Liver (tissue), 9 donors: Measurements from ENCODE around the gene ERP27. TPM values are rescaled to one million over a fixed set of nuclear protein-coding genes. Genes with fewer than 3 reads are reported as not detected.

Experiments
- DNase-seq: peaks from one replicate; pipeline ENCODE4 v3.0.0-alpha.2; 2017; ENCODE audit warnings: low spot score
- H3K27ac ChIP-seq, 2 donors: one replicate each; pipeline ENCODE4 v1.7.0; 2013; ENCODE audit warnings: inconsistent platforms in 2 of 2, low read length in 2 of 2, control low read depth in 1 of 2, low read depth in 1 of 2, mild to moderate bottlenecking in 1 of 2
- H3K27me3 ChIP-seq, 4 donors: one replicate each; pipeline versions ENCODE4 v1.6.1 to v1.7.0; 2013; ENCODE audit warnings: low read length in 3 of 4, inconsistent platforms in 1 of 4, mild to moderate bottlenecking in 1 of 4, moderate library complexity in 1 of 4; ENCODE audit not compliant: control insufficient read depth in 4 of 4, insufficient read depth in 4 of 4
- H3K36me3 ChIP-seq, 4 donors: one replicate each; pipeline versions ENCODE4 v1.6.1 to v1.7.0; 2013; ENCODE audit warnings: low read length in 3 of 4, mild to moderate bottlenecking in 3 of 4, low read depth in 1 of 4, moderate library complexity in 1 of 4; ENCODE audit not compliant: control insufficient read depth in 4 of 4, insufficient read depth in 3 of 4
- H3K4me1 ChIP-seq, 4 donors: one replicate each; pipeline versions ENCODE4 v1.6.1 to v1.7.0; 2013; ENCODE audit warnings: low read length in 3 of 4, mild to moderate bottlenecking in 3 of 4, moderate library complexity in 1 of 4; ENCODE audit not compliant: control insufficient read depth in 4 of 4, insufficient read depth in 4 of 4
- H3K4me3 ChIP-seq, 3 donors: one replicate each; pipeline versions ENCODE4 v1.6.1 to v1.7.0; 2013; ENCODE audit warnings: low read length in 3 of 3, control low read depth in 1 of 3, low read depth in 1 of 3, mild to moderate bottlenecking in 1 of 3
- H3K9ac ChIP-seq, 2 donors: one replicate each; pipeline ENCODE4 v1.7.0; 2013; ENCODE audit warnings: low read length in 2 of 2, mild to moderate bottlenecking in 2 of 2, moderate library complexity in 2 of 2, control low read depth in 1 of 2, low read depth in 1 of 2
- H3K9me3 ChIP-seq, 4 donors: one replicate each; pipeline versions ENCODE4 v1.6.1 to v1.7.0; 2013; ENCODE audit warnings: low read length in 3 of 4; ENCODE audit not compliant: control insufficient read depth in 4 of 4
- EGR1 ChIP-seq, 2 donors: IDR thresholded peaks; 2 replicates each; pipeline ENCODE4 v1.6.1; 2016 to 2018; ENCODE audit warnings: antibody characterized with exemption in 2 of 2, low read depth in 2 of 2
- FOXA2 ChIP-seq: IDR thresholded peaks from 2 replicates; pipeline ENCODE4 v1.6.1; 2016; ENCODE audit warnings: antibody characterized with exemption
- GABPA ChIP-seq, 2 donors: IDR thresholded peaks in 1 of 2; conservative IDR thresholded peaks in 1 of 2; 2 replicates each; pipeline ENCODE4 v1.6.1; 2016; ENCODE audit warnings: antibody characterized with exemption in 2 of 2, mild to moderate bottlenecking in 1 of 2, moderate library complexity in 1 of 2
- HNF4A ChIP-seq, 2 donors: conservative IDR thresholded peaks; 2 replicates each; pipeline ENCODE4 v1.6.1; 2016; ENCODE audit warnings: antibody characterized with exemption in 2 of 2, mild to moderate bottlenecking in 2 of 2
- HNF4G ChIP-seq: IDR thresholded peaks from 2 replicates; pipeline ENCODE4 v1.6.1; 2016; ENCODE audit warnings: antibody characterized with exemption
- JUND ChIP-seq, 2 donors: IDR thresholded peaks; 2 replicates each; pipeline ENCODE4 v1.6.1; 2016; ENCODE audit warnings: antibody characterized with exemption in 2 of 2
- NR2F2 ChIP-seq: IDR thresholded peaks from 2 replicates; pipeline ENCODE4 v1.6.1; 2016; ENCODE audit warnings: antibody characterized with exemption
- RAD21 ChIP-seq, 2 donors: IDR thresholded peaks; 2 replicates each; pipeline ENCODE4 v1.6.1; 2016; ENCODE audit warnings: antibody characterized with exemption in 2 of 2, mild to moderate bottlenecking in 2 of 2
- RXRA ChIP-seq, 2 donors: IDR thresholded peaks; 2 replicates each; pipeline ENCODE4 v1.6.1; 2017 to 2018; ENCODE audit warnings: antibody characterized with exemption in 2 of 2, mild to moderate bottlenecking in 1 of 2
- SP1 ChIP-seq: IDR thresholded peaks from 2 replicates; pipeline ENCODE4 v1.6.1; 2018; ENCODE audit warnings: antibody characterized with exemption, mild to moderate bottlenecking
- TAF1 ChIP-seq: conservative IDR thresholded peaks from 2 replicates; pipeline ENCODE4 v1.6.1; 2016; ENCODE audit warnings: antibody characterized with exemption, mild to moderate bottlenecking
- YY1 ChIP-seq: IDR thresholded peaks from 2 replicates; pipeline ENCODE4 v1.6.1; 2016; ENCODE audit warnings: antibody characterized with exemption, mild to moderate bottlenecking
- WGBS: extraction: QIAGEN DNeasy Blood & Tissue Kit; methylation state at CpG from one replicate; pipeline ENCODE4 v1.1.7; 2013; 5-methylcytosine and 5-hydroxymethylcytosine counted together
- polyA plus RNA-seq, 2 donors: library from polyadenylated mRNA; stranded (reverse) in 1 of 2; unstranded in 1 of 2; fragments of 200-250 nt in 1 of 2; fragments of >200 nt in 1 of 2; fragmentation: Nextera tagmentation in 1 of 2; extraction: Ambion mirVana in 1 of 2; gene quantifications; one replicate each; pipeline versions ENCODE4 v1.2.1 to v1.2.3, GENCODE V29; 2013 to 2015
- total RNA-seq, 2 donors: library from RNA; depleted of rRNA; stranded (reverse); fragments of >200 nt; gene quantifications; one replicate each; pipeline ENCODE4 v1.2.3, GENCODE V29; 2014
- TF ChIP-seq, protein P1 (sequence below): IDR thresholded peaks from 2 replicates; pipeline ENCODE4 v1.6.1; 2016; ENCODE audit warnings: antibody characterized with exemption
- TF ChIP-seq, protein P2 (sequence below): IDR thresholded peaks from 2 replicates; pipeline ENCODE4 v1.6.1; 2016; ENCODE audit warnings: antibody characterized with exemption
- TF ChIP-seq, protein P3 (sequence below): IDR thresholded peaks from 2 replicates; pipeline ENCODE4 v1.6.1; 2016; ENCODE audit warnings: antibody characterized with exemption, mild to moderate bottlenecking
- TF ChIP-seq, protein P4 (sequence below): IDR thresholded peaks from 2 replicates; pipeline ENCODE4 v1.6.1; 2016; ENCODE audit warnings: antibody characterized with exemption
- donor health status: healthy.
- donor health status: healthy.
- donor health status: healthy.
- donor health status: healthy.
- donor health status: healthy.

Gene ERP27
- total and polyA plus RNA-seq, 4 donors: 0.14 to 5.8 (median 0.51) TPM

DNA sequence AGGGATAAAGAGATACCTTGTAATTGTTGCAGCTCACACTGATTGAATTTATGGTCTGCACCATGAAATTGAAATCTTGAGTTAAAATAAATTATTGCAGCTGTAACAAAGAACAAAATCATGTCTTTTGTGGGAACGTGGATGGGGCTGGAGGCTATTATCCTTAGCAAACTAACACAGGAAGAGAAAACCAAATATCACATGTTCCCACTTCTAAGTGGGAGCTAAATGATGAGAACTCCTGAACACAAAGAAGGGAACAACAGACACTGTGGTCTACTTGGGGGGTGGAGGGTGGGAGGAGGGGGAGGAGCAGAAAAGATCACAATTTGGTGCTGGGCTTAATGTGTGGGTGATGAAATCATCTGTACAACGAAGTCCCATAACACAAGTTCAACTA, 22.6 kb downstream of the ERP27 start:
- TF ChIP-seq, protein P1, sequence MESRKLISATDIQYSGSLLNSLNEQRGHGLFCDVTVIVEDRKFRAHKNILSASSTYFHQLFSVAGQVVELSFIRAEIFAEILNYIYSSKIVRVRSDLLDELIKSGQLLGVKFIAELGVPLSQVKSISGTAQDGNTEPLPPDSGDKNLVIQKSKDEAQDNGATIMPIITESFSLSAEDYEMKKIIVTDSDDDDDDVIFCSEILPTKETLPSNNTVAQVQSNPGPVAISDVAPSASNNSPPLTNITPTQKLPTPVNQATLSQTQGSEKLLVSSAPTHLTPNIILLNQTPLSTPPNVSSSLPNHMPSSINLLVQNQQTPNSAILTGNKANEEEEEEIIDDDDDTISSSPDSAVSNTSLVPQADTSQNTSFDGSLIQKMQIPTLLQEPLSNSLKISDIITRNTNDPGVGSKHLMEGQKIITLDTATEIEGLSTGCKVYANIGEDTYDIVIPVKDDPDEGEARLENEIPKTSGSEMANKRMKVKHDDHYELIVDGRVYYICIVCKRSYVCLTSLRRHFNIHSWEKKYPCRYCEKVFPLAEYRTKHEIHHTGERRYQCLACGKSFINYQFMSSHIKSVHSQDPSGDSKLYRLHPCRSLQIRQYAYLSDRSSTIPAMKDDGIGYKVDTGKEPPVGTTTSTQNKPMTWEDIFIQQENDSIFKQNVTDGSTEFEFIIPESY: no peak
- Histone ChIP-seq H3K9ac (no peak overlapping the region), H3K27ac (no peak overlapping the region), H3K36me3 (peaks cover 0 to 2% (median 0%) of the 10 kb centered on the region in 4 donors), H3K4me1 (no peaks in the 10 kb centered on the region), H3K27me3 (no peaks in the 10 kb centered on the region), H3K9me3 (no peaks in the 10 kb centered on the region), H3K4me3 (no peak overlapping the region)
- no peak for DNase-seq
- 80% methylated on average over 2 of the region's 2 CpGs for whole genome bisulfite sequencing

DNA sequence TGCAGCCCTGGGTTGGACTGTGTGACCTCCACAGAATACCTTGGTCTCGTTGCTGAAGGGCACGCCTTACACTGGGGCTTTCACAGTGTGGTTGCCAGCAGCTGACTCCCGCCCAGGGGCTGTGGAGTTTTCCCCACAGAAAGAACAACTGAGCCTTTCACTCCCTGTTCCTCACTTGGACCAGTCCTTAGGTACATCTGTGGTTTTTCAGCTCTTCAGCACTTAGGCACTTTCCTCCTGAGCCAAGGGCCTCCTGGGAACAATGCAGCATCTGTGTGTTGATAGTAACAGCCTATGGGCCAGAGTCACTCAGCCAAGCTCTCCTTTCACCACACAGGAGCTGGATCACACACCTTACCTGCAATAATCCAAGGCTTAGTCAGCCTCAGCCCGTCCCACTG, 25.0 kb downstream of the ERP27 start:
- H3K9ac ChIP-seq: no peak overlapping the region
- TF ChIP-seq, protein P2, sequence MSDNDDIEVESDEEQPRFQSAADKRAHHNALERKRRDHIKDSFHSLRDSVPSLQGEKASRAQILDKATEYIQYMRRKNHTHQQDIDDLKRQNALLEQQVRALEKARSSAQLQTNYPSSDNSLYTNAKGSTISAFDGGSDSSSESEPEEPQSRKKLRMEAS: no peak
- TF ChIP-seq YY1 (no peak), EGR1 (IDR thresholded peaks at IDR 0.05; ENCODE audit: low read depth in 2 of 2) (no peak), HNF4G (no peak), SP1 (no peak)
- 91% methylated on average over 4 of the region's 4 CpGs for WGBS
- H3K9me3 ChIP-seq: peaks cover 0 to 1% (median 0%) of the 10 kb centered on the region in 4 donors
- H3K4me3 ChIP-seq: no peak overlapping the region
- no peaks in the 10 kb centered on the region for H3K27me3 ChIP-seq
- no peak for DNase-seq
- no peak overlapping the region for H3K27ac ChIP-seq
- peaks cover 0 to 2% (median 0%) of the 10 kb centered on the region in 4 donors for H3K36me3 ChIP-seq
- H3K4me1 ChIP-seq: no peaks in the 10 kb centered on the region

DNA sequence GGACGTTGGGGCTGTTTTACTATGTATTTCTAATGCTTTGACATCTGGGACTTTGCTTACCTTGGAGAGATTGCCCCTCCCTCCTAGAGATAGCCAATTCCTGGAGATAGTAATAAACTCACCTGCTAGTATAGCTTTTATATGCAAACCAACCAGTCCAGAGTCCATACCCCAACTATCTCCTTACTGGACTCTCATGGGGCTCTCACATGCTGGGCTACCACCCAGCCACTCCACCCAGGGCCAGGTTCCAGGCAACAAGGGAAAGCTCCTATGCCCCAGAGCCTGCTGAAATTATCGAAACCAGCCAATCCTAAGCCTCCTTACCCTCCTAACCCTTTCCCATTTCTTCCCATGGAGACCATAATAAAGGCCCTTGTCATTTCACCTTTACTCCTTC, 27.2 kb downstream of the ERP27 start:
- Histone ChIP-seq H3K27me3 (no peaks in the 10 kb centered on the region), H3K36me3 (peaks cover 0 to 2% (median 0%) of the 10 kb centered on the region in 4 donors), H3K9ac (no peak overlapping the region), H3K9me3 (peaks cover 0 to 1% (median 0%) of the 10 kb centered on the region in 4 donors), H3K4me1 (no peaks in the 10 kb centered on the region), H3K27ac (no peak overlapping the region), H3K4me3 (no peak overlapping the region)
- 65% methylated on average over 2 of the region's 2 CpGs for WGBS
- no peak for DNase-seq
- TF ChIP-seq YY1: no peak
- TF ChIP-seq RXRA (IDR thresholded peaks at IDR 0.05): no peak
- TF ChIP-seq, protein P2: no peak
- no peak for TF ChIP-seq SP1
- TF ChIP-seq HNF4A (conservative IDR thresholded peaks at IDR 0.05): no peak
- TF ChIP-seq, protein P3, sequence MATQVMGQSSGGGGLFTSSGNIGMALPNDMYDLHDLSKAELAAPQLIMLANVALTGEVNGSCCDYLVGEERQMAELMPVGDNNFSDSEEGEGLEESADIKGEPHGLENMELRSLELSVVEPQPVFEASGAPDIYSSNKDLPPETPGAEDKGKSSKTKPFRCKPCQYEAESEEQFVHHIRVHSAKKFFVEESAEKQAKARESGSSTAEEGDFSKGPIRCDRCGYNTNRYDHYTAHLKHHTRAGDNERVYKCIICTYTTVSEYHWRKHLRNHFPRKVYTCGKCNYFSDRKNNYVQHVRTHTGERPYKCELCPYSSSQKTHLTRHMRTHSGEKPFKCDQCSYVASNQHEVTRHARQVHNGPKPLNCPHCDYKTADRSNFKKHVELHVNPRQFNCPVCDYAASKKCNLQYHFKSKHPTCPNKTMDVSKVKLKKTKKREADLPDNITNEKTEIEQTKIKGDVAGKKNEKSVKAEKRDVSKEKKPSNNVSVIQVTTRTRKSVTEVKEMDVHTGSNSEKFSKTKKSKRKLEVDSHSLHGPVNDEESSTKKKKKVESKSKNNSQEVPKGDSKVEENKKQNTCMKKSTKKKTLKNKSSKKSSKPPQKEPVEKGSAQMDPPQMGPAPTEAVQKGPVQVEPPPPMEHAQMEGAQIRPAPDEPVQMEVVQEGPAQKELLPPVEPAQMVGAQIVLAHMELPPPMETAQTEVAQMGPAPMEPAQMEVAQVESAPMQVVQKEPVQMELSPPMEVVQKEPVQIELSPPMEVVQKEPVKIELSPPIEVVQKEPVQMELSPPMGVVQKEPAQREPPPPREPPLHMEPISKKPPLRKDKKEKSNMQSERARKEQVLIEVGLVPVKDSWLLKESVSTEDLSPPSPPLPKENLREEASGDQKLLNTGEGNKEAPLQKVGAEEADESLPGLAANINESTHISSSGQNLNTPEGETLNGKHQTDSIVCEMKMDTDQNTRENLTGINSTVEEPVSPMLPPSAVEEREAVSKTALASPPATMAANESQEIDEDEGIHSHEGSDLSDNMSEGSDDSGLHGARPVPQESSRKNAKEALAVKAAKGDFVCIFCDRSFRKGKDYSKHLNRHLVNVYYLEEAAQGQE: no peak
- TF ChIP-seq, protein P1: no peak
- TF ChIP-seq RAD21 (IDR thresholded peaks at IDR 0.05): no peak
- no peak for TF ChIP-seq TAF1
- no peak for TF ChIP-seq NR2F2
- TF ChIP-seq JUND (IDR thresholded peaks at IDR 0.05): no peak
- no peak for TF ChIP-seq FOXA2
- TF ChIP-seq EGR1 (IDR thresholded peaks at IDR 0.05; ENCODE audit: low read depth in 2 of 2): no peak
- TF ChIP-seq HNF4G: no peak
- no peak for TF ChIP-seq GABPA (IDR thresholded peaks at IDR 0.05 in 1 of 2, conservative IDR thresholded peaks at IDR 0.05 in 1 of 2)
- TF ChIP-seq, protein P4, sequence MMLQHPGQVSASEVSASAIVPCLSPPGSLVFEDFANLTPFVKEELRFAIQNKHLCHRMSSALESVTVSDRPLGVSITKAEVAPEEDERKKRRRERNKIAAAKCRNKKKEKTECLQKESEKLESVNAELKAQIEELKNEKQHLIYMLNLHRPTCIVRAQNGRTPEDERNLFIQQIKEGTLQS: no peak
